Measurements from ENCODE around the gene MAP3K4.

- TF ChIP-seq CTBP1 (IDR thresholded peaks at IDR 0.05; ENCODE audit: borderline replicate concordance), result no peak
- no peak for TF ChIP-seq BHLHE40 (IDR thresholded peaks at IDR 0.05; ENCODE audit: borderline replicate concordance)
- no peak for TF ChIP-seq SUZ12 (IDR thresholded peaks at IDR 0.05)
- no peak for TF ChIP-seq ARNT (IDR thresholded peaks at IDR 0.05)
- no peak for TF ChIP-seq SP1 (IDR thresholded peaks at IDR 0.05)
- no peak for TF ChIP-seq FOXM1 (IDR thresholded peaks at IDR 0.05; ENCODE audit: borderline replicate concordance)
- TF ChIP-seq LEF1 (IDR thresholded peaks at IDR 0.05; ENCODE audit: borderline replicate concordance), result no peak
- no peak for TF ChIP-seq HDGF (IDR thresholded peaks at IDR 0.05; ENCODE audit: borderline replicate concordance)
- TF ChIP-seq FOXA1 (IDR thresholded peaks at IDR 0.05), result no peak
- no peak for TF ChIP-seq ELF4 (IDR thresholded peaks at IDR 0.05)
- no peak for TF ChIP-seq NFRKB (IDR thresholded peaks at IDR 0.05)
Observed at GRCh38 chr6:161056451-161056850, 64.9 kb downstream of the MAP3K4 start.
